ENCODE results near the gene DACT1.

Gene DACT1

DNA sequence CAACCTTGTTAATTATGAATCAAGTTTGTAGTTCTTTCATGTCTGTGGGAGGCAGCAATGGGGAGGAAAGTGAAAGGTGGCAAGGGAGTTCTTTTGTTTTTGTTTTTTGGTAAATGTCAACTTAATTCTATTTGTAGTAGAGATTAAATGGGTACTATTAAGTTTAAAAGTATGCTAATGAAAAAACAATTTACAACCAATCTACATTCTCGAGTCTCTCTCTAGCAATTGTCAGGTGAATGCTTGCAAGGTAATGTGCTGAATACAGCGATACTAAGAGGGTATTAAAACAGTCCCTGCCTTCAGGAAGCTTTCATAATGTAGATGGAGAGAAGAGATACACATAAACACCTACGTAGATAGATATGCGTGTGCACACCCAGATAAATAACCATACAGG lies 1.6 kb upstream of the DACT1 start:
- no peak for DNase-seq

DNA sequence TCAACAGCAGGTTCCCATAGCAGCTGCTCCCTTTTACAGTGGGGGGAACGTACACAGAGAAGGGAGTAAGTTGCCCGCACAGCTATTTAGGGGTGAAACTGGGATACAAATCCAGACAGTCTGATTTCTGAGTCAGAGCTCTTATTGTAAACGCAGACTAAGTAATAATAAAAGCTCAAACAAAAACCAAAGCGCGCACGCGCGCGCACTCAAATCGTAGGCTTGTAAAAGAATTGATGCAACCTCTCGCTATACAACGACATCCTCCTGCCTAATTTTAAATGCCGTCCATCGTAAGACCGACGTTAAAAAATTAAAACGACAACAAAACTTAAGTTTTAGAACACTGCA lies 747 bp upstream of the DACT1 start:
- peak; percentile 66 for DNase-seq

DNA sequence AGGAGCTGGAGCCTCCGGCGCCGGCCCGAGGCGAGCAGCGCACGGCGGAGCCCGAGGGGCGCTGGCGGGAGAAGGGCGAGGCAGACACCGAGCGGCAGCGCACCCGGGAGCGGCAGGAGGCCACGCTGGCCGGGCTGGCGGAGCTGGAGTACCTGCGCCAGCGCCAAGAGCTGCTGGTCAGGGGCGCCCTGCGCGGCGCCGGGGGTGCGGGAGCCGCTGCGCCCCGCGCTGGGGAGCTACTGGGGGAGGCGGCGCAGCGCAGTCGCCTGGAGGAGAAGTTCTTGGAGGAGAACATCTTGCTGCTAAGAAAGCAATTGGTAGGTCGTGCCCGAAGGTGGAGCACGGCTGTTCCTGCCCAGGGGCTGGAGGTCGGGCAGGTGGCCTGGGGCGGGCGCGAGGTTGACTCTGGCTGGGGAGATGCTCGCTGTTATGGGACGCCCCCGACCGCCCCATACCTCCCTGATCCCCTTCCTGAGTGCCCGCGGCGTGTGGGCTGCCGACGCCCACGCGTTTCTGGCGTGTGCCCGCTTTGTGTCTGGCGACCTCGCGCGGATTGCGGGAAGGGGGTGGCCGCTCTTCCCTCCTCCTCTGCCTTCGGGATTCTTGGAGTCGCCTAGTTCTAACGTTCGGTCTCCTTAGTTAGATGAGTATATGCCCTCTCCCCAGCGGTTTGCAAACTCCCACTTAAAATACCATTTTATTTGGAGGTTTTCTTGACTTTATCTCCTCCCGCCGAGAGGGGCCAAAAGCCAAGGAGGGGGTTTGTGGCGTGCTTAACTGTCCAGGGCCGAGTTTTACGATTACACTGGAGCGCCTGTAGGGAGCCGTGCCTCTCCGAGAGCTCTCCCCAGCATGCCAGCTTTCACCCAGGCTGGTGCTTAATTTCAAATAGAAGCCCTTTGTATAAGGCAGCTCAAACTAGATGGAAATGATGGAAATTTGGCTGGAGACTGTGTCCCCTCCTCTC lies 752 bp downstream of the DACT1 start:
- DNase-seq = peak; percentile 69

DNA sequence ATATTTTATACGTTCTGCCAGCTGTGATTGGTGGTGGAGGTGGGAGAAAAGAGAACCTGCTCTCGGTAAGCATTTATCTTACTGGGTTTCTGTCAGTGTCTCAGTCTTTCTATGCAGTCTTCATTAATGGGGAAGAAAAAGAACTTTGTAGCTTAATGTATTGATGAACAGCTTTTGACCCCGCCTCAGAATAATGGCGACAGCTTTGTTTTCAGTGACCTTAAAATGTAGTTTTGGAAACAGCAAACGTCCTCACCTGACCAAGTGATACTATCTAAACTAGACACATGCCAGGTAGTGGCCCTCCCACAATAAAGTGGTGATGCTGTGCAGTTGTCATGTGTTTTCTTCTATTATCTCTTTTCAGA lies 1.4 kb downstream of the DACT1 start:
- DNase-seq = no peak

DNA sequence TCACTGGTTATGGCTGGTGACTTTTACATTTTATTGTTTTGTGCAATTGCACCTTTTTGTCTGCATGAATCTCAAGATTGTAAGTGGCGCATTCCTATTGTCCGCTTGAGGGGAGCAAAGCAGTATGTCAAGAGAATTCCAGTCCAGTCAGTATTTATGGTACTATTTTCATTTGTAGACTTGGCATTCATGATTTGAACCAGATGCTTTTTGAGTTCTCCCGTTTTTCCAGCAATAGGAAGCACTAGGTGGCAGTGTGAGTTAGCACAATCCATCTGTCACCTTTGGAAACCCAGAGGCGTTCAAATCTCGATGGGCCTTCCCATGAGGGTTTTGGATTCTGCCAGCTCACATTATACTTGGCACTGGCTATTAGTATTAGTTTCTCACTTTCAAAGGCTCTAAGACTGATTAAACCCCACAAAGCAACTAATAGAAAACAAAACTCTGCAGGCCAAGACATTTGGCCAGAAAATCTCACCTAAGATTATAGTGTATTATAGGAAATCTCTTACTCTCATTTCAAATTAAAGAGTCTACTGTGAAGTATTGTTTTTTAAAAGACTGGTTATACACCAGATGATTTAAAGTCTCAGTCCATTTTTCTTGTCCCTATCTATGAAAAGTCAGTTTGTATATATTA lies 2.2 kb downstream of the DACT1 start:
- no peak for DNase-seq

DNA sequence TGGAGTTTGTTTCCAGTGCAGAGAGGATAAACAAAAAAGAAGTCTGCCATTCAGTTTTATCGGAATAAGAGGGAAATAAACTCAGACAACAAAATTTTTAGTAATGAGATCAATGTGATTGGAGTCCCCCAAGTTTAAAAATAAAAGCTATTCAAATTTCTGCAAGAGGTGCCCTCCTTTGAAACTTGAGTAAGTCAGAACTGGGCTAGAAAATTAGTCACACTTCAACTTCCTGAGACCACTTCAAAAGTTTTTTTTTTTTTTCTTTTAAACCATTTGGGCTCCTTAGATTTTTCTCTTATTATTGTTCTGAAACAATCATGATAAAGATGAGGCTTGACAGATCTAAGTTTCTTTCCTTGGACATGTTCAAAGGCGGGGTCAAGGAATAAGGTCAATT lies 3.2 kb downstream of the DACT1 start:
- no peak for DNase-seq

DNA sequence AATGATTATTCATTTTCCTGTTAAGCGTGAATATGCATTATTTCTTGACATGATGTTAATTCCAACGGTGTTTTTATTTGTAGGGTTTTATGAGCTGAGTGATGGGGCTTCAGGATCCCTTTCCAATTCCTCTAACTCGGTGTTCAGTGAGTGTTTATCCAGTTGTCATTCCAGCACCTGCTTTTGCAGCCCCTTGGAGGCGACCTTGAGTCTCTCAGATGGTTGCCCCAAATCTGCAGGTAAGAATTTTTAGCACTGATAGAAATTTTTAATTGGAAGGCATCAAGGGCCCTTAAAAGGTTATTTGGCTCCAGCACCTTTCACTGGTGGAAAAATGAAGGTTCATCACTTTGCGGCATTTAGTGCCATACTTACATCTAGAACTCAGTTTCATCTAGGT lies 3.7 kb downstream of the DACT1 start:
- DNase-seq = no peak

DNA sequence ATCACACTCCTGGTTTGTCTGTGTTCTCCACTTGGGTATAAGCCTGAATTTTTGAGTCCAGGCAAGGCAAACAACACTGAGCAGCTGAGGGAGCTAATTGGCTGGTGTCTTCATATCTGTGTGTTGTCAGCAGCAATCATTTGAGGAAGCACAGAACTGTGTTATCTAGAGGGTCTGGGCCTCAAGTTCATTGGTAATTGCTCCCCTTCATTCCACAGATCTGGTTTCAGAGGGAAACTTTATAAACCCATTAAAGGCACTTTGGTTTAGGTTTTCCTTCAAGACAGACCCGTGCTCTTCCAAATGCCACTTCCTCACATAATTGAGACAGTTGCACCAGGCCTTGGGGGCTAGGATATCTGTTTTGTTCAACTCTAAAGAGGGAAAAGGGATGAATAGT lies 5.6 kb downstream of the DACT1 start:
- no peak for DNase-seq

DNA sequence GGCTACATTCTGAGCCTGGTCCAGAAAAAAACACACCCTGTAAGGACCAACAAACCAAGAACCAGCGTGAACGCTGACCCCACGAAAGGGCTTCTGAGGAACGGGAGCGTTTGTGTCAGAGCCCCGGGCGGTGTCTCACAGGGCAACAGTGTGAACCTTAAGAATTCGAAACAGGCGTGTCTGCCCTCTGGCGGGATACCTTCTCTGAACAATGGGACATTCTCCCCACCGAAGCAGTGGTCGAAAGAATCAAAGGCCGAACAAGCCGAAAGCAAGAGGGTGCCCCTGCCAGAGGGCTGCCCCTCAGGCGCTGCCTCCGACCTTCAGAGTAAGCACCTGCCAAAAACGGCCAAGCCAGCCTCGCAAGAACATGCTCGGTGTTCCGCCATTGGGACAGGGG lies 7.9 kb downstream of the DACT1 start:
- no peak for DNase-seq

DNA sequence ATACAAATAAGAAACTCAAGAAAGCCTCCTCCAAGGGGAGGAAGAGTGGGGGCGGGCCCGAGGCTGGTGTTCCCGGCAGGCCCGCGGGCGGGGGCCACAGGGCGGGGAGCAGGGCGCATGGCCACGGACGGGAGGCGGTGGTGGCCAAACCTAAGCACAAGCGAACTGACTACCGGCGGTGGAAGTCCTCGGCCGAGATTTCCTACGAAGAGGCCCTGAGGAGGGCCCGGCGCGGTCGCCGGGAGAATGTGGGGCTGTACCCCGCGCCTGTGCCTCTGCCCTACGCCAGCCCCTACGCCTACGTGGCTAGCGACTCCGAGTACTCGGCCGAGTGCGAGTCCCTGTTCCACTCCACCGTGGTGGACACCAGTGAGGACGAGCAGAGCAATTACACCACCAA lies 8.7 kb downstream of the DACT1 start:
- DNase-seq = no peak

DNA sequence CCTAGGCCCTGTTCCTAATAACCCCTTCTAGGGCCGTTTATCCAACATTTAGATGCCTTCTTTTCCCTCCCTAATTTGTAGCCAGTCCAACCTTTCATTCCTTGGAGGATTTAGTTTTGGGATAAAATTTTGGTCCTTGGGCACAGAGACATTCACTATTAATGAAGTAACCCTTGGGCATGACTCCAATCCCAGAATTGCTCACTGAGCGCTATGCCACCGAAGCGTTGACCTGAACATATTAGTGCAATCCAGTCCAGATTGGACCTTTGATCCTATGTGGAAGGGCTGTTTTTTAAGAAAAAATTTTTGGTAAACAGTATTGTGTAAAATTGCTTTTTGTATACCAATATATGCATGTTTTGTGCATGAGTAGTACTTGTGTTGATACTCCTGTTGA lies 10.0 kb downstream of the DACT1 start:
- no peak for DNase-seq

DNA sequence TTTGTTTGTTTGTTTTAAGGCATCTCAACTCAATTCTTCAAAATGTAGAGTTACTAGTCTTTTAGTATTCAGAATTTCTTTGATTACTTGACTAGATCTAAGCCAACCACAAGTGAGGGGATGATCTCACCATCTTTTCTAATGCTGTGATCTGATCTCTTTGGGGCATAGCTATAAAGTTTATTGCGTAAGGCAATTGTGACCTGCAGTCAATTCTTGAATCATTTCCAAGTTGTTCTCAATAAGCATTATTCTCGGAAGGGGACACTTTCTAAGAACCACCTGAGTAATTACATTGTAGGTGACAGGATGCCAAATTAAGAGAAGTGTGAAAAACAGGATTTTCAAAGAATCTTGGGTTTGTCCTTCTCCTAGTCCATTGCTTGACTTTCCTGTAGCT lies 13.1 kb downstream of the DACT1 start:
- DNase-seq = no peak

DNA sequence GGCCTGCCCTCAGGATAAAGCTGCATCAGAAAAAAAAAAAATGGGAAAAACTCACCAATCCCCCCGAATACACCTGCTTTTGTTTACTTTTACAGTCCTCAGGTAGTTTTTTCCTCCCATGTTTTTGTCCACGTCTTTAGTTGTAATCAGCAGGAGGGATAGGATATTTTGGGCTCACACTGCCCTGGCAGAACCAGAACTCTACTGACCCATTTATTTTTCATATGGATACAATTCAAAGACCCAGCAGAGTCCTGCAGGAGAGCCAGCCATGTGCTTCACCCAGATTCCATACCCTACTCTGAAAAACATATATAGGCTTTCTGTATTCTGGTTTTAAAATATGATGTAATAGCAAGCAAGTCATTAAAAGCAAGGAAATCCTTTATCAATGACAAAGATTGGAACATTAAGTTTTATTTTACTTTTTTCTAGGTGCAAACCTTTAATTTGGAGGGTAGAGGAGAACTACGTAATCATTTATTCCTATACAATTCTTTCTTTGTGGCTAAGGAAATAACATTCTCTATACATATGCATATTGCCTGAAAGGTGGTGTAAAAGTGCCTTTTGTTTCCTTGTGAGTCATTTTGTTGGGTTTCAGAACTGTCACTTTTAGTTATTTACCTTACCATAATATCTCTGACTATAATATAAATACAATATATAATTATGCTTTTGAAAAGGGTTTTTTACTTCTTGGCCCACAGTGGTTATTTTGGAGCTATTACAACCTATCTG lies 19.1 kb downstream of the DACT1 start:
- DNase-seq = no peak

DNA sequence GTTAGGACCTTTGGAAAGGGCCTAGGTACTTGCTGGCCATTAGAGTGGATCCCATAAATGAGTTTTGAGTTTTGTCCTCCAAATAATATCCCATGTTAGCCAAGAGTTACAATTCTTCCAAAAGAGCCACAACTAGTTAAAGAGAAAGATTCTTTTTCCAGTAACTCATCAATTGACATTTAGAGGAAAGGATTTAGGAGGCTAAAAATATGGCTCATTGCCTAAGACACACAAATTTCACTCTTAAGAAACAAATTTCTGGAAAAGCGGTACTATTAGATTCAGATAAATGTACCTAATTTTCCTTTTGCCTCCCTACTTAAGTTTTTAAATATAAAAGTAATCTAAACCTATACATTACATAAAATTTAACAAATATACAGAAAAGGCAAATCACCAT lies 21.3 kb downstream of the DACT1 start:
- no peak for DNase-seq

DNA sequence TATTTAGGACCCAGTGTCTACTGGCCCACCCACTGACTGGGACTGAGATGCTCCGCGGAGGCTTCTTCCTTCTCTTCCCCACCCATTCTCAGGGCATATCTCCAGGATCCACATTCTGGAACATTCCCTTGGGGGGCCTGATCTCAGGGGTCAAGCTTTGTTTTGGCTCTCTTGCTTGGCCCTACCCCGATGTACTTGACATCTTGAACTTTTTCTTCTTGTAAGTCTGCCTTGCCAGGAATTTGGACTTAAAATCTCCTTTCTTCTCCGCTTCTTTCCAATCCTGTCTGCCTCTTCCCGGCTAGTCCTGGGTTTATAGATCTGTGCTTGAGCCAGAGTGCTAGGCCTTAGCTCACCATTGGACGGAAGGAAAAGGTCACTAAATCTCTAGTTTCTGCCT lies 22.1 kb downstream of the DACT1 start:
- no peak for DNase-seq

DNA sequence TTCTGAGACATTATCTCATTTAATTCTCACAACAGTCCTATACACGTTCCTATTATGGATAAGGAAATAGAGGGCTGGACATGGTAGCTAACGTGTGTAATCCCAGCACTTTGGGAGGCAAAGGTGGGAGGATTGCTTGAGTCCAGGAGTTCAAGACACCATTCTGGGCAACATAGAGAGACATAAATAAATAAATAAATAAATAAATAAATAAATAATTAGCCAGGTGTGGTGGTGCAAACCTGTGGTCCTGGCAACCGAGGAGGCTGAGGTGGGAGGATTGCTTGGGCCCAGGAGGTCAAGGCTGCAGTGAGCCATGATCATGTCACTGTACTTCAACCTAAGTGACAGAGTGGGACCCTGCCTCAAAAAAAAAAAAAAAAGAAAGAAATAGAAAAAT lies 22.6 kb downstream of the DACT1 start:
- DNase-seq = no peak

DNA sequence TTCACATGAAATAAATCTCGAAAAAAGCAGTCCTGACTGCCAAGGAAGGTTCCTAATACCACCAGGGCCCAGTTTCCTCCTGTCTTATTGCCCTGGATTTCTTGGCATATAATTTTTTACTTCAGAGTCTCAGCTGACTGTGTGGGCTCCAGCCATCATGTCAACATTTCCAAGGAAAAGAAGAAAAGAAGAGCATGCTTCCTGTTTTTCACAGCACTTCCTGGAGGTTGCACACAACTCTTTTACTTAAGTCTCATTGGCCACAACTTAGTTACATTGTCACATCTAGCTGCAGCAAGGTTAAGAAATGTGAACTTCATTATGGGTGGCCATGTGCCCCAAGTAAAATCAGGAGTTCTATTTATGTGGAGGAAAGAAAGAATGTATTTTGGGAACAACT lies 24.3 kb downstream of the DACT1 start:
- DNase-seq = no peak

DNA sequence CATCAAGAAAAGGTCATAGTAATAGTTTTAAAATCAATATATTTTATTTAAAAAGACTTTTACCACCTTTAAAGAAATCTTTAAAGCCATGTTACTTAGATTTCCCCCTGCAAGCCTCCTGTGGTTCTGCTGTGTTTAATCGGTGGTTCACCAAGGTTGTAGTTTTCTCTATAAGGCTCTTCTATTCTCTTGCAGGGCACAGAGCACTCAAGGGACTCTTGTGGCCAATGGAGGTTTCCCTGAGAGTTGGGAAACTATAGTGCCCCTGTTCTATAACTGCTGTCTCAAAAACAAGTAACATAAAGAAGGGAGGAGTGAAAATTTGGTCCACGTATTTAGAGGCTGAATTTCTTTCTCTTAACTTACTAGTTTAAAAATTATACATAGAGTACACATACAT lies 25.0 kb downstream of the DACT1 start:
- no peak for DNase-seq

DNA sequence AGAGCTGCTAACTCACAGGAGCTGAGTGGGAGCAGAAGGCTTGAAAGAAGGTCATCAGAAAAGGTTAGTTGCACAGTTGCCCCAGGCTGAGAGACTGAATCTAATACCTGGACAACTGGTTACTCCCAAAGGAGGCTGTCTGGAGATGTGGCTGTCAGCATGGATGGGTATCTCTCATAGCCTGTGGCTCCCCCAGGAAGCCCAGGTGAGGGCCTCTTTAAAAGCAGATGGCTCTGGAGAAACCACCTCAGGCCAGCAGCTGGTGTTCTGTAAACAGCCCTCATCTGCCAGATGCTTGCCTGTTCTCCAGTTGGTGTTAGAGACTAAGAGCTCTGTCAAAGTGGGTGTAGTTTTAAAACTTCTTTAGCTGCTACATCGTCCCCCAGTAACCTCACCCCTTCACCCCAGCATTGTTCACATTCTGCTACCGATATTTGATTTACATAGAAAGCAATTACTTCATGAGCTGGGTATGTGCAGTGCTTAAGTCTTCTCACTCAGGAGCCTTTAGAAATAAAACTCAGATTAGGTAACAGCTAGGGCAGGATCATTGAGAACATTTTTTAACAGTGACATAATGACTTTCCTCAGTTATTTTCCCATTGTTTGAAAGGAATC lies 25.8 kb downstream of the DACT1 start:
- DNase-seq = no peak

DNA sequence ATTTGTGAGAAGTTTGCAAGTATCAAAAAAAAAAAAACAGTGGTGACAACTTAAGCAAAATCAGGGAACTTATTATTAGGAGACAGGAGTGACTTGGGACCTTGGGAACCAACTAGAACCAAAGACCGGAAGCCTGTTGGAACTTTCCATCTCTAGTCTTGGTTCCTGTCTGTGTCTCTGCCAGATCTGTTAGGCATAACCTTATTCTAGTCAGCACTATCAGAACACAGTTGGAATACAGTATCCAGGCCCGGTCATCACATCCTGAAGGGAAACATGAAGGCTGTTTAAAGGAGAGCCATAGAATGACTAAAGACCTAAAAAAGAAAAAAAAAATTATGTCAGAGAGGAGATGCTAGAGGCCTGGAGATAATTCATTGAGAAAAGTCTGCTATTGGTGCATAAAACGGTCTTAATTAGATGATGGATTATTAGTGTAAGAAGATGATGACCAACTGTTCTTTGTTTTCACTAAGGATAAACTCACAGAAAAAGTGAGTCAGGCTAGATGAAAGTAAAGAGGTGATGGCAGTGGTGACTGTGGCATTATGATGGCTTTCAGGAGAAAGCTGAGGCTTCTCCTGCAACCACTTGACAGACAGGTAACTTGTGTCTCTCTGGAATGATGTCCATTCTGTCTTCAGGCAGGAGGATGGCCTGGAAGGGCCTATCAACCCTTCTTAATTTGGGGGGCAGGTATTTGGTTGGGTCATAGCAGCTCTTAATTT lies 28.2 kb downstream of the DACT1 start:
- no peak for DNase-seq

DNA sequence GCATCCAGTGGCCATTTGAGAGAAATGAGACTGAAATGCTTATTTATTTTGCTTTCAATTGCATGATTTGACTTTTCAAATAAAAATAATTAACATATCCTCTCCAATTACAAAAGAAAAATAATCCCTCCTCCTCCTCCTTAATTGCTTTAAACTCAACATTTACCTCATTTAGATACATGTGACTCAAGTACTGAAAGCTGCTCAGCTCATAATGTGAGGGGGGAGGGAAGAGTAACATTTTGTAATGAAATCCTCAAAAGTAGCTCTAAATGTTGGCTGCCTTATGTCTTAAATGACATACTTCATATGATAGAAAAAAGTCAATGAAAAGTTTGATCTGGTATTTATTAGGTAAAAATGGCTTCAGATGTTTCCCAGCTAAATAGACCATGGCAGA lies 29.0 kb downstream of the DACT1 start:
- no peak for DNase-seq

DNA sequence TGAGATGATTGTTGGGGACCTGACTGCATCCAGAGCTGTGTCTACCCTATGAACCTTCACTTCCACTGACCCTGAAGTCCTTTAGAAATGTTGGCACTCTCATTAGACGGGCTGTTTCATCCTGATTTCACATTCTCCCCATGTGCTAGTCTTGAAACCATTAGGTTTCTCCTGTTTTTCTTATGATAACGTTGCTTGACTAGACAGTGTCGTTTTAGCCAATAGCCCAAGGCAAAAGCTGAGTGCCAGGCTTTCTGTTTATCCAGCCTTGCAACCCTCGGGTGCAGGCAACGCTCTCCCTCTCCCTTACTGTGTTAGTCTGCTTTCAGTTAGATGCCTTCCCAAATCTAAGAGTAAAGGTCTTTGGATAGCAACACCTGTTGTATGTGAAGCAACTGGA lies 30.1 kb downstream of the DACT1 start:
- no peak for DNase-seq
